Osteoblast (primary cell): Measurements from ENCODE around the gene STARD5. TPM values are rescaled to one million over a fixed set of nuclear protein-coding genes. Genes with fewer than 3 reads are reported as not detected.
A peak's percentile ranks its signal among the peaks of the same experiment; 100 is the strongest.

ENCODE experiments used
- DNase-seq: peaks from one replicate; pipeline ENCODE4 v3.0.0; 2011; ENCODE audit warnings: low spot score, mixed read lengths; ENCODE audit not compliant: insufficient read length; ENCODE audit errors: missing footprints
- H2AFZ ChIP-seq: 2 replicates; pipeline ENCODE4 v1.6.0; 2011; ENCODE audit warnings: mild to moderate bottlenecking, low read length
- H3K27ac ChIP-seq: 2 replicates; pipeline ENCODE4 v1.5.1; 2011; ENCODE audit warnings: mild to moderate bottlenecking, low read depth, low read length, moderate library complexity
- H3K27me3 ChIP-seq: 2 replicates; pipeline ENCODE4 v1.6.0; 2012; ENCODE audit warnings: mild to moderate bottlenecking, control low read depth, inconsistent platforms, low read length, moderate library complexity; ENCODE audit not compliant: insufficient read depth
- H3K36me3 ChIP-seq: 2 replicates; pipeline ENCODE4 v1.5.1; 2011; ENCODE audit warnings: mild to moderate bottlenecking, low read length, control low read depth, moderate library complexity; ENCODE audit not compliant: insufficient read depth
- H3K4me1 ChIP-seq: 2 replicates; pipeline ENCODE4 v1.5.1; 2011; ENCODE audit warnings: mild to moderate bottlenecking, low read length, control low read depth, moderate library complexity; ENCODE audit not compliant: insufficient read depth
- H3K4me2 ChIP-seq: 2 replicates; pipeline ENCODE4 v1.6.0; 2011; ENCODE audit warnings: mild to moderate bottlenecking, low read length; ENCODE audit not compliant: insufficient read depth
- H3K4me3 ChIP-seq: fragments of 200-600 bp; sonication (generic); 3 replicates; pipeline ENCODE4 v1.5.1; 2012; ENCODE audit warnings: mild to moderate bottlenecking, low read length, inconsistent platforms; ENCODE audit not compliant: insufficient read depth
- H3K79me2 ChIP-seq: 2 replicates; pipeline ENCODE4 v1.6.0; 2012; ENCODE audit warnings: mild to moderate bottlenecking, low read length, control low read depth, inconsistent platforms; ENCODE audit not compliant: insufficient read depth
- H3K9me3 ChIP-seq: 2 replicates; pipeline ENCODE4 v1.5.1; 2011; ENCODE audit warnings: low read depth, low read length, control low read depth
- H4K20me1 ChIP-seq: 2 replicates; pipeline ENCODE4 v1.6.0; 2012; ENCODE audit warnings: mild to moderate bottlenecking, low read length, control low read depth; ENCODE audit not compliant: insufficient read depth
- total RNA-seq: library from RNA; depleted of rRNA; stranded (reverse); fragments of >200 nt; gene quantifications from 2 replicates; pipeline ENCODE4 v1.2.3, GENCODE V29; 2012
- TF ChIP-seq, protein P1 (sequence below): IDR thresholded peaks from 2 replicates; pipeline ENCODE4 v1.5.1; 2011; ENCODE audit warnings: mild to moderate bottlenecking, low read depth, low read length, moderate library complexity; ENCODE audit errors: extremely low read depth

STARD5 gene
- total RNA-seq, 1 donor = 6.5 TPM

DNA sequence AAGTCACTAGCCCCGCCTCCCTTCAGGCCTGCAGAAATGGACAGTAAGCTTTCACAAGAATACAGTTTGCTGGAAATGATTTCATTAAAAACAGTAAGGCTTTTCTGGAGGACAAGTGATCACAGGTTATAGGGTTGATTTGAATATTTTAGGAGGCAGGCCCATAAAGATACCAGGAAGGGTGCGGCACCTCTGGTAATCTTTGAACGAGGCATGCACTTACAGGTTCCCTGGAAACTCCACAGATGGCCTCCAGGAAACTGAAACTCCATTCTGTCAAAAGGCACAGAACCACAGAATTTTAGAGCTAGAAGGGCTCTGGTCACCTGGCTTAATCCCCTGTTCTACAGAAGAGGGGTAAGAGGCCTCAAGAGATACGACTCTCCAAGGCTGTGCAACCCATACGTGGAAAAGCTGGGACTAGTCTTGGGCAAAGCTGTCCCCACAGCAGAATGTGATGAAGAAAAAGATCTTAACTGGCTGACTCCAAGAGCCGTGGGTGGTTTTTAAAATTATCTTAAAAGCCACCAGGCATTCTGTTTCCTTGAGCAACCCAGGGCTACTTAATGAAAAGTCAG lies 1.2 kb downstream of the STARD5 start:
- peak overlapping the region; percentile 16 for H3K27ac ChIP-seq
- peaks cover 3% of the 10 kb centered on the region for H4K20me1 ChIP-seq
- H3K27me3 ChIP-seq = no peaks in the 10 kb centered on the region
- TF ChIP-seq, protein P1, sequence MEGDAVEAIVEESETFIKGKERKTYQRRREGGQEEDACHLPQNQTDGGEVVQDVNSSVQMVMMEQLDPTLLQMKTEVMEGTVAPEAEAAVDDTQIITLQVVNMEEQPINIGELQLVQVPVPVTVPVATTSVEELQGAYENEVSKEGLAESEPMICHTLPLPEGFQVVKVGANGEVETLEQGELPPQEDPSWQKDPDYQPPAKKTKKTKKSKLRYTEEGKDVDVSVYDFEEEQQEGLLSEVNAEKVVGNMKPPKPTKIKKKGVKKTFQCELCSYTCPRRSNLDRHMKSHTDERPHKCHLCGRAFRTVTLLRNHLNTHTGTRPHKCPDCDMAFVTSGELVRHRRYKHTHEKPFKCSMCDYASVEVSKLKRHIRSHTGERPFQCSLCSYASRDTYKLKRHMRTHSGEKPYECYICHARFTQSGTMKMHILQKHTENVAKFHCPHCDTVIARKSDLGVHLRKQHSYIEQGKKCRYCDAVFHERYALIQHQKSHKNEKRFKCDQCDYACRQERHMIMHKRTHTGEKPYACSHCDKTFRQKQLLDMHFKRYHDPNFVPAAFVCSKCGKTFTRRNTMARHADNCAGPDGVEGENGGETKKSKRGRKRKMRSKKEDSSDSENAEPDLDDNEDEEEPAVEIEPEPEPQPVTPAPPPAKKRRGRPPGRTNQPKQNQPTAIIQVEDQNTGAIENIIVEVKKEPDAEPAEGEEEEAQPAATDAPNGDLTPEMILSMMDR = no peak
- no peak overlapping the region for H2AFZ ChIP-seq
- H3K36me3 ChIP-seq = peaks cover 39% of the 10 kb centered on the region
- peaks cover 23% of the 10 kb centered on the region for H3K79me2 ChIP-seq
- peak overlapping the region; percentile 87 for H3K4me3 ChIP-seq
- DNase-seq = no peak
- no peaks in the 10 kb centered on the region for H3K9me3 ChIP-seq
- H3K4me1 ChIP-seq = peaks cover 32% of the 10 kb centered on the region
- peak overlapping the region; percentile 88 for H3K4me2 ChIP-seq

DNA sequence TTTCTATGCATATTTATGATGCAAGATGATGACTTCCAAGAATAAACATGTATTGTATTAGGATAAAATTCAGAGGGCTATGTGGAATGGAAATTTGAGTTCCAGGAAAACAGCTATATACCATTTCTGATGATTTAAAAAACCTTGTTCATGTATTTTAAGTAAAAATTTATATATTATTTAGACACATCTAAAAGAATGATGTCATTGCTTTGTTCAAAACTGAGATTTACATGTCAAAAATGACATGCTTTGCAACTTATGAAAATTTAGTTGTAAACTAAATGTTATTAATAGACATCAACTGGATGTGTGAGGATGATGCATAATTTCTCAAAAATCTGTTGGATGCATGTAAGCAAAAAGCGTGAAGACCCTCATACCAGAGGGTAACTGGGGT lies 2.3 kb downstream of the STARD5 start:
- Histone ChIP-seq H3K79me2 (peaks cover 23% of the 10 kb centered on the region), H3K27me3 (no peaks in the 10 kb centered on the region), H3K4me2 (no peak overlapping the region), H2AFZ (no peak overlapping the region), H3K36me3 (peaks cover 46% of the 10 kb centered on the region), H3K4me3 (no peak overlapping the region), H3K9me3 (no peaks in the 10 kb centered on the region), H3K4me1 (peaks cover 24% of the 10 kb centered on the region), H4K20me1 (peaks cover 3% of the 10 kb centered on the region), H3K27ac (no peak overlapping the region)
- no peak for DNase-seq
- TF ChIP-seq, protein P1 = no peak

DNA sequence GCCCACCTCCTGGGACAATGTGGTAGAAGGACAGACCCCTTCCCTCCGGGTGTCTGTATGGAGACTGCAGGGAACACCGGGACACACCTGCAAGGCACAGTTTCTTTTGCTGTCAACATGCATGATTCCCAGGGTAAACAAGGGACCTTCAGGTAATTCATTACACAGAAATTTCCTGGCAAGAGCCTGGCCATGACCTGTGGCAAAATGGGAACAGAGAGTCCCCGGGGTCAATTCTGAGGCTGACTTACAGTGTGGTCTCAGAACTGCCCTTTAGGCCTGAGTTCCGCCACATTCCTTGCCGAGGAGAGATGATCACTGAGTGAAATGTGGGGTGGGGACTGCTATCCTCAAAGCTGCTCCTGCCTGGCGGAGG lies 6.3 kb downstream of the STARD5 start:
- no peaks in the 10 kb centered on the region for H3K27me3 ChIP-seq
- no peak overlapping the region for H2AFZ ChIP-seq
- no peak overlapping the region for H3K27ac ChIP-seq
- peaks cover 3% of the 10 kb centered on the region for H4K20me1 ChIP-seq
- no peak overlapping the region for H3K4me3 ChIP-seq
- H3K9me3 ChIP-seq = no peaks in the 10 kb centered on the region
- H3K79me2 ChIP-seq = peaks cover 8% of the 10 kb centered on the region
- peaks cover 60% of the 10 kb centered on the region for H3K36me3 ChIP-seq
- peaks cover 16% of the 10 kb centered on the region for H3K4me1 ChIP-seq
- TF ChIP-seq, protein P1 = no peak
- no peak for DNase-seq
- H3K4me2 ChIP-seq = no peak overlapping the region

DNA sequence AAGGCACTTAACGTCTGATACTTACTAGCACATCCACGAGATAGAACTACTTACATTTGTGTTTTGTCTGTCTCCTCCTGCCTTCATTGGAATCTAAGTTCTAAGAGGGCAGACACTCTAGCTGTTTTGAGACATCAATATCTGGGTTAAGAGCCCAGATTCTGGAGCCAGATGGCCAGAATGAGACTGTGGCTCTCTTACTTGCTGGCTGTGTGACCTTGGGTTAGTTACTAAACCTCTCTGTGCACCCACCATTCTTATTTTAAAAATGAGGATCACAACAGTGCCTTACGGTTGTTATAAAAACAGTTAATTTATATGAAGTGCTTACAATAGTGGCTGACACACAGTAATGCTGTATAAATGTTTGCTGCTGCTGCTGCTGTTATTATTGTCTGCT lies 7.7 kb downstream of the STARD5 start:
- Histone ChIP-seq H4K20me1 (peaks cover 3% of the 10 kb centered on the region), H3K27me3 (no peaks in the 10 kb centered on the region), H3K9me3 (no peaks in the 10 kb centered on the region), H3K79me2 (no peaks in the 10 kb centered on the region), H3K4me3 (no peak overlapping the region), H3K4me2 (no peak overlapping the region), H3K27ac (no peak overlapping the region), H2AFZ (no peak overlapping the region), H3K4me1 (peaks cover 24% of the 10 kb centered on the region), H3K36me3 (peaks cover 64% of the 10 kb centered on the region)
- DNase-seq = no peak
- TF ChIP-seq, protein P1 = no peak
